HL-60/S4 treated with phorbol 12-myristate 13-acetate at 8.2 ng/mL for 4 days and 3 days (cell line): ENCODE data around the gene SCCPDH.

Experiments used
- in situ Hi-C: fragments of 300-500 bp; cut with MboI; formaldehyde crosslinking; loops from 2 replicates; pipeline ENCODE4 v1.15.0; 2022; ENCODE audit warnings: low sequenced_read_pairs

SCCPDH gene

DNA sequence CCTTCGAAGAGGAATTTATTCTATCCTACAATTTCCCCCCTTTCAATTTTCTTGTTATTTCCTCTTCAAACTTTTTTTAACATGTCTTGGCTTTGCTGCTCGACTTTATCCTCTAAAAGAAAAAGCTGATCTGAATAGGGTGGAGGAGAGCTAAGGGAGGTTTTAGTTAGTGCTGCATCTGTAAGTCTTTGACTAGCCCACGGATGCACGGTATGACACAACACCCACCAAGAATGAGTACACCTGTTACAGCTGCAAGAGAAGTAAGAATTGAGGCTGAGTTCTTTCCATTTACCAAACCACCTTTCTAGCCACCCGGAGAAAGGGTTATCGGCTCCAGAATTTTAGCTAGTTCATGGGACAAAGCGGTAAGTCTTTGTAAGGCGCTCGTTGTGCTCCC, 23.8 kb downstream of the SCCPDH start:
- in situ Hi-C loops: no loop called here

DNA sequence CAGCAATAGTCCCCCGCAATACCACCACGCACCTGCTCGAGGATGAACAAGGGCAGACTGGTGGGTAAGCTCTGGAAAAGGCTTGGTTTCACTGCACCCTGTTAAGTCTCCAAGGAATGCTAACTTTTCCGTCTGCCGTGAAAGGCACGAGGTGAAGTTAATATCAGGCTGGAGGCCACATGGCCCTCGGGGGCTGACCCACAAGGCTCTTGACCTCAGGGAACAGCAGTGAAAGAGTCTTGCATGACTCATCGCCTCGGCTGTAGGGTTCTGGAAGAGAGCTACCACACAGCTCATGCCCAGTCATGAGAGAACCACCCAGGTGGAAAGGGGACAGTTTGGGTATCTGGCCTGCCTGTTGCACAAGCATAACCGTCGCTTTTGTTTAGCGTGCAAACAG, 24.7 kb downstream of the SCCPDH start:
- in situ Hi-C loops: no loop called here

DNA sequence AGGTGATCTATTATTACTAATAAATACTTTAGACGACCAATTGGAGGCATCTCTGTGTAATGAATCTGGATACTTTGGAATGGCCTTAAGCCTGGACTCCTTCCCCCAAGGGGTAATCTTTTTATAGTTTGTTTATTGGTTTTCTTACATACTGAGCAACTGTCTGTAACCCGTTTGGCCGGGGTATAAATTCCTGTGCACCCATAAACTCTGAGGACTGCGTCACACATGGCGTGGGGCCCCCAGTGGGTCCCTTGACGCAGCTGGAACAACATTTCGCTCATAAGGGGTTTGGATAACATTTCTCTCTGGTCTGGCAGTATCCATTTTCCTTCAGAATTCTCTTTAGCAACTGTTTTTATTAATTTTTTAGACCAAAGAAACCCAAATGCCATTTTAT, 26.5 kb downstream of the SCCPDH start:
- in situ Hi-C loops: no loop called here

DNA sequence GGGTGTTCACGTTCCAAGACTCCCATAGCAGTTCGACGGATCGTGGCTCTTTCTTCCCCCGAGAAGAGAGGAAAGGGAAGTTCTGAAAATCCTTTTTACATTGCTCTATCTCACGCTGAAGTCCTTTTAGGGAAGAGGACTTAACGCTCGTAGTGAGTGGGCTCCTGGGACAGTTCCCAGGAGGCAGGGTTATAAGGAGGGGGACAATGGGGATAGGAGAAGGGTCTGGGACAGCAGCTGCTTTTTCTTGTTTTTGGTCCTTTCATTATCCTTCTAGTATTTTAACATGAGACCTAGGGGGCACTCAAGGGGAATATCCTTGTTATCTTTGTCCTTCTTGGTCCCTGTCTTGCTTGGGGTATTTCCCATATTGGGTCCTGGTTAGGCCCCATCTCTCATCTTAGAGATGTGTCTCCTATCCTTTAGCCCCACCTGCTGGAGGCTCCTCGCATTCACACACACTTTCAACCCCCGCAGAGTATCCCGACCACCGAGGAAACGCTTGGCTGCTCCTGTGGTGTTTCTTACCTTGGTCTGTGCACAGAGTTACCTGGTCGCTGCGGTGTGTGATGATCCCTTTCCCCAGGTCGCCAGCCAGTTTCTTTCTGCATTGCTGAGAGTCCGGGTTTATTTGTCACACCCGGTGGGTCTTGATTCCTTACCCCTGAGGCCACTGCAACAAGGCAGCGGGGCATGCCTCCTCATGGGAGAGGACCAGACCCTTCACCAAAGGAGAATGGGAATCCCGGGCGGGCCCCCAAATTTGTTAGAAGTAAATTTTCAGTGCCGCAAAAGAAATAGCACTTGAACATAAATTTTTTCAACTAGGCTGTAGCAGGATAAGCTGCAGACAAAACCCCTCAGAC, 29.7 kb downstream of the SCCPDH start:
- in situ Hi-C loops: no loop called here

DNA sequence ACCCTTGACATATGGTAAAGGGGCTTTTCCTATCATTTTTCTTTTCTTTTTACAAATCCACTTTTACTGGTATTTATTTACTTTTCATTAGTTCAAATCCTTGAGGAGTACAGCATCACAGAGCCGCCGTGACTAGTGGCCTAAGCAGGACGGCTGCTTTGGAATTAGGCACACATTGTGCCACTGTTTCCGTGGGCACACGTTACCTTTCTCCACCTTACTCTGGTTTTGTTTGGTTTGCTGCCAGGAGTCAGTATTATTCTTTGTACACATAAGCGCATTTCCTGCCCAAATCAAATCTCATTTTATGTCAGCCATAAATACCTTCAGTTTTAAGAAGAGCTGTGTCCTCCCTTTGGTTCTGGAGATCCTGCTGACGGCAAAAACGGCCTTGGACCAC, 31.2 kb downstream of the SCCPDH start:
- in situ Hi-C loops: no loop called here

DNA sequence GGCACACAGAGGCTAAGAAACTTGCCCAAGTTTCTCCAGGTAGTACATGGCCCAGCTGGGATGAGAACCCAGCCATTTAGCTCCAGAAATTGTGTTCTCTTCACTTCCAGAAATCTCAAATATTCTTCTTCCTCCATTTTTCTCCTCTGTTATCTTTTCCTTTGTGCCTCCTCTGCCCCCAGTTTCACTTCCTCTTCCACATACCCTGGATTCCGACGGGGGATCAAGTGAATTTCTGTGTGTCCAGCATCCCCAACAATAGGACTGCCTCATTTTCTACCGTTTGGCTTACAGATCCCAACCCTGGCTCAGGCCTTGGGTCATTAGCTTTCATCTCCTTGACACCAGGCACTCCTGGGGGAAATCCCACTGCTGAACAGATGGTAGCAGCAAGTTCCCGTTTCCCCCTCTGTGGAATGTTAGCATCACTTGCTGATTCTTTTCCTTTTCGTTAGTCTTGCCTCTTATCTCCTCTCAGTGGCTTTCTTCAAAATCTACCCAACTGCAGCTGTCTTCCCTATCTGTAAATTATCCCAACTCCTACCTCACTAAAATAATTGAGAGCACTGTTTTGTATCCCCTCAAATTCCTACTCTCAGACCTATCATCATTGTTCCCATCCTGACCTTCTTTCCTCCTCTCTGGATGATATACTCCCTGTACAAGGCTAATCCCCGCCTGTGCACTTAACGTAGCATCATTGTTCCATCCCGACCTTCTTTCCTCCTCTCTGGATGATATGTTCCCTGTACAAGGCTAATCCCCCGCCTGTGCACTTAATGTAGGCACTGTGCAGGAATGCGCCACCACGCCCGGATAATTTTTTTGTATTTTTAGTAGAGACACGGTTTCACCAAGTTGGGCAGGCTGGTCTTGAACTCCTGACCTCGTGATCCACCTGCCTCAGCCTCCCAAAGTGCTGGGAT, 36.5 kb downstream of the SCCPDH start:
- in situ Hi-C loops: no loop called here

DNA sequence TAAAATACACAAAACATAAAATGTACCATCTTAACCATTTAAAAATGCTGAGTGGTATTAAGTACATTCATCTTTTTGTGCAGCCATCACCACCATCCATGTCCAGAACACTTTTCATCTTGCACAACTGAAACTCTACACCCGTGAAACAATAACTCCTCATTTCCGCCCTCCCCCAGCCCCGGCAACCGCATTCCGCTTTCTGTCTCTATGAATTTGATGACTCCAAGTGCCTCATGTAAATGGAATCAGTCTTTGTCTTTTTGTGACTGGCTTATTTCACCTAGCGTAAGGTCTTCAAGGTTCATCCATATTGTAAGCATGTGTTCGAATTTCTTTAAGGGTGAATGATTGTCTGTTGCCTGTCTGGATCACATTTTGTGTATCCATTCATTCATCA, 37.2 kb downstream of the SCCPDH start:
- in situ Hi-C loops: no loop called here

DNA sequence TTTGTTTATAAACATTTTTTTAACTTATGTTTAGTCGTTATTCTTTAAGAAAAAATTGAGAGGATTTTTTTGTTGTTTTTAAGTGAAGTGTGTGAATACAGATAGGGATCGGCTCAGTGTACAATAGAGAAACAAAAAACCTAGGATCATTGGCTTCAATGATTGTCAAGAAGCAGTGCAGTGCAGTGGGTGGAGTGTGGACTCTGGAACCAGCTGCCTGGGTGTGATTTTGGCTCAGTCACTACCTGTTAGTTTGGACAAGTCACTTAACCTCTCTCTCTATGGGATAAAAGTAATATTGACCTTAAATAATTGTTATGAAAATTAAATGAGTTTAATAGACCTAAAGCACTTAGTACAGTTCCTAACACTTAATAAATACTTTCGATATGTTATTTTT, 41.3 kb downstream of the SCCPDH start:
- in situ Hi-C loops: no loop called here

DNA sequence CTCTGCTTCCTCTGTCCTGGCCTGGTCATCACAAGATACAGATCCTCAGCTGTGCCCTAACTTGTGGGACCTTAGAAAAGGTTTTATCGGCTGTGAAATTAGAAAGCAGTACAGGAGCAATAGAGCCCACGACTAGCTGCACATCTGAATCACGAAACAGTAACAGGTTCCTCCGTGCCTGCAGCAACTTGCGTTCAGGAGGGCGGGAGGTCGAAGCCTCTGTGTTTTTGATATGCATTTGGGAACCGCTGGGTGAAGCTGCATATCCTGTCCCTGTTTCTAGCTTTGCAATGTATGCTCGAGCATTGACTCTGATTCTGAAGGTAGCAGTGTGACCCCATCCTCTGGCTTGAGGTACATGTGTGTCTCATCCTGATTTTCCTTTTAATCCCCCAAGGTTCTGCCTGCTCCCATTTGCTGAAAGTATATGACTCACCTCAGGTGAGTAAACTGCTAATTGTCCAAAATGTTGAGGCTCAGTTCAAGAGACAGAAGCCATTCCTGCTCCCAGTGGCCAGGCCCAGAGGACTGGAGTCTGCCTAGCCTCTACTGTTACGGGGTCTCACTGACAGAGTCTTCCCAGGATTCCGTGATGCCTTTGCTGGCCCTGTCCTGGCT, 44.3 kb downstream of the SCCPDH start:
- in situ Hi-C loops: no loop called here

DNA sequence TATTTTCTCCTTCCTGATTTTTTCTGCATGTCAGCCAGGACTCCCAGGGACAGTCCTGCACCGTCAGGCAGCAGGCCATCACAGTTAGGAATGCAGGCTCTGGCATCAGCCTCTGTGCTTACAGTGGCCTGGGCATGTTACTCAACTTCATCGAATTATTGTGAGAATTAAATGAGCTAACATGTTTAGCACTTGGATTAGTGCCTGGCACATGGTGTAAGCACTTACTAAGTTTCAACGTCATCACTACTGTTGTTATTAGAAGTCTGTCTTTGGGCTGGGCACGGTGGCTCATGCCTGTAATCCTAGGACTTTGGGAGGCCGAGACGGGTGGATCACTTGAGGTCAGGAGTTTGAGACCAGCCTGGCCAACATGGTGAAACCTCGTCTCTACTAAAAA, 45.1 kb downstream of the SCCPDH start:
- in situ Hi-C loops: no loop called here

DNA sequence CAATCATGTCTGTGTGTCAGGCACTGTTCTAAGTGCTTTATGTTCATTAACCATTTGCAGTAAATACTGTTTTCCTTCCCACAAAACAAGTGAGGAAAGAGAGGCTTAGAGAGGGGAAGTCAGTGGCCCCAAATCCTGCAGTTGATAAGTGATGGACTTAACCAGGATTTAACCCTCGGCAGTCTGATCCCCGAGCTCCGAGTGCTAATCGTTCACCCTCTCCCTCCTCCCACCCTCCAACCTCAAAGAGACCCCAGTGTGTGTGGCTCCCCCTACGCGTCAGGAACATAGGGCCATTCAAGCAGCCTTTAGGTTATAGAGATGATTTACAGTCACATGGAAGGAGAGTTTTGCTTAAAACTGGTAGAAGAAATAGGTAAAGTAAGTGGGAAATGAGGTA, 47.2 kb downstream of the SCCPDH start:
- in situ Hi-C loops: no loop called here

DNA sequence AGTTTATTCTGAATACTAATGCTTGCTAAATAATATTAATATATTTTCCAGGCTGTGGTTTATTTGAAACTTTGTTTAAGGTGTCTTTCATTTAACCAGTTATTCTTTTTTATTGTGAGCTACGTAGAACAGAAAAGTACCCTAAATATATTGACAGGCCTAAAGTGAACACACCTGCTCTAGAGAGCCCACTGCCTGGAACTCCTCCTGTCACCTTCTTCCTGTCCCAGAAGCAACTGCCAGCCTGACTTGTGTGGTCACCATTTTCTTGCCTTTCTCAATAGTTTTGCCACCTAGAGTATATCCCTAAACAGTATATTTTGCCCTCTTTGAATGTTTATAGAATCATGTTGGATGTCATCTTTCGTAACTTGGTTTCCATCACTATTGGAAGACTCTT, 48.5 kb downstream of the SCCPDH start:
- in situ Hi-C loops: no loop called here

DNA sequence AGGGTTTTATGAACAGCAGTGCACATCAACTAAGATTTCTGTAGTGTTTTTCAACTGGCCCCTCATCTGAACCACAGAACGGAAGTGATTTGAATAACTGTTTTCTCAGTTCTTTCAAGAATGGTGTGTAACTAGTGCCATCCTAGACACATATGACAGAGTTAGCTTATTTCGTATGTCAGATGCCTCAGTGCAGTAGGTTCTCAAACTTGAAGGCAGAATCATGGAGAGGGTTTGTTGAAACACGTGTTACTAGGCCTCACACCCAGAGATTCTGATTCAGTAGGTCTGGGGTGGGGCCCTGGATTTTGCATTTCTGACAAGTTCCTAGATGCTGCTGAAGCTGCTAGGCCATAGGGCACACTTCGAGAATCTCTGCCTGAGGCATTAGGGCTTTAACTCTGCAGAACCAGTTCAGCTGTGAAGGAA, 49.0 kb downstream of the SCCPDH start:
- in situ Hi-C loops: no loop called here

DNA sequence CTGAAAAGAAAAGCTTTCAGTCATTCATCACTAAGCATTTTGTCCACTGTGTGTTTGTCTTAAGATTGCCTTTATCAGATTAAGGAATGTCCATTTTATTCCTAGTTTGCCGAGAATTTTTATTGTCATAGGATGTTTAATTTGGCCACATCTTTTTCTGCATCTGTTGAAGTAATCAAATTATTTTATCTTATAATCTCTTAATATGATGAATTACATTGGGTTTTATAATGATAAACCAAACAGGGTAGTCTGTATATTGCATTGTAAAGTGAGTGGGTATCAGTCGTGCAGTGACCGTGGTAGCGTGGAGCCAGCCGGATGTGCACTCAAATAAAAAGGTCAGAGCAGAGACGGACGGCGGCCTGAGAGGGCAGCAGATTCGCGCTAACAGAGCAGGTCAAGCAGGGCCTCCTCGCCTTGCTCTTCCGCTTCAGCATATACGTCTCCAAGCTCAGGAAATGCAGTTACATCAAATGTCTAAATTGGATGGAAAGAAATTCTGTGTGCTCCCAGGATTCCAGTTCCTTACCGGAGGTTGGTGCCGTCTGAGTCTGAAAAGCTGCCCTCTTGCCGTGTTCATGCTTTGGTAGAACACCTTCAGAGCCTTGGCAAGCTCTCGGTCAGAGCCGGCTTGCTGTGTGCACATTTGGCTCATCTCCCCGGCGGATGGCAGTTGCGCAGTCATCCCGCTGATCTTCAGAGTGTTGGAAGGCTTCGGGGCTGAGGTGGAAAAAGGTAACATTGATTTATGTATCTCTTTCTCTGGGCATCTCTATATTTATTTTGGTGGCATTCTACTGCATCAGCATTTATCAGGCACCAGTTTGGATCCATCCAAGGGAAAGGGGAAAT, 51.5 kb downstream of the SCCPDH start:
- in situ Hi-C loops: no loop called here

DNA sequence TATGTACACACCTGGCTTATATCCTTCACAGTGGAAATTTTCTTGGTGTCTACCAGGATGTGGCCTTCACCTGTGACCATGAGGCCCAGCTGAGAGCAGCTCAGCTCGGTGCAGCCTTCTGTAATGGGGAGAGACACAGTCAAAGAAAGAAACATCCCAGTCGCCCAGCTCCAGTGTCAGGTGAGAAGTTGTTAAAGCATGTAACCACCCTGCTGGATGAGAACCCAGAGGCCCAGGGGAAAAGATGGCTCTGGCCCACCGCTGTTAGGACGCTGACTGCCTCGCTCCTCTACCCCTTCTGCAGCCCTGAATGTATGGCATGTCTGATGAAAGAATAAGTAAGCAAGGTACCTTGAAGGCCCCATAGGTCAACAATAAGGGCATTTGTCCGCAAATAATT, 52.7 kb downstream of the SCCPDH start:
- in situ Hi-C loops: no loop called here

DNA sequence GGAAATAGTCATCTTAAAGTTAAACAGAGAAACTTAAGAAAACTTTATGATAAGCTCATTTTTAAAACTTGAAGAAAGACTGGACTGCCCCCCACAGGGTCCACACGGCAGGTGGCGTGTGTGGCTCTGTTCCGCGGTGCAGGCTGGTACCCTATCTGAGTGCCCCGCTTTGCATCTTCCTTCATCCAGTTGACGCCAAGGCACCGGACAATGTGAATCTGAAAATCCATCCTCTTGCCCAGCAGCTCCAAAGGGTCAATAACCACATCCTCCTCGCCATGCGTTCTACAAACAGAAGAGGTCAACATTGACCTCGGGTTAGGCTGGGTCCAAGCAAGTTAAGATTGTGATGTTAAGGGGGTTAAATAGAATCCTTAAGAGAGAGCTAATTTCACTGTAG, 54.5 kb downstream of the SCCPDH start:
- in situ Hi-C loops: no loop called here

DNA sequence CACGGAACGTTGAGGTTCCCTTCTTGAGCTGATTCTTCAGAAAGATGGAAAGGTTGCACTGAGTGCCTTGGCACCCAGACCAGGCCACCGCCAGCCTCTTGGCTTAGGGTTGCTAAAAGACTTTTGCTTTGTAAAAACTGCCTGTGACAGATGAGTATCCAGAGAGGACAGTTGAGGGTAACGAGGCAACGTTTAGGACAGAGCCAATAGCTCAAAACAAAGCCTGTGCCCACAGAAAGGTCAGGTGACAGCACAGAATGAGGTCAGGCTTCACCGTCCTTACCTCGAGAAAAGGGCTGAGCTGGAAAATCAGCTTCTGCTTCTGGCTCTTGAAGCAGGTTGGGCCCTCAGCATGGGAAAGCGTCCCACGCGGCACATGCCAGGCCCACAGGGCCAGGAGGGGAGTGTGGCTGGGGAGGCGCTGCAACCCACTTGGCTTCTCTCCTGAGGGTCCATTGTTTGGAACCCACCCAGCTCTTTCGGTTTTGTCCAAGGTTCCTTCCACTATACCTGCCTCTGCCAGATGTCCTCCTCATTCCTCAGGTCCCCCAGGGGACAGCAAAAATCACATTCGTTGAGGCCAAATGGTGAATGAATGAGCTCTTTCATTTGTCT, 55.5 kb downstream of the SCCPDH start:
- in situ Hi-C loops: no loop called here

DNA sequence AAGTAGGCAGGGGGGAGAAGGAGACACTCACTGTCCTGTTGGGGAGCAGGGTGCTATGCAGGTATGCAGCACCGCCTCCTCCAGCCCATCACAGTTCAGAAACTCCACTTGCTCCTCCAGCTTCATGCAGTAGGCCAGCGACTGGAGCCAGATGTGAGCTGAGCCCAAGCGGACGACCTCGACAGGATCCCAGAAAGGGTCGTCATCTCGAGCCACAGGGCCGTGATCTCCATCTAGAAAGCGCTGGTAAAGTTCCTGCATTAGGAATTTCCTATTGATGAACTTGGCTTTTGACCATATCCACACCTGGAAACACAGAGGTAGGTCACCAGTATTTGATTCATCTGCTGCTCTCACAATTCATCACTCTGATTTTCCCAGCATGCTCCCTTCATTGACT, 56.1 kb downstream of the SCCPDH start:
- in situ Hi-C loops: no loop called here

DNA sequence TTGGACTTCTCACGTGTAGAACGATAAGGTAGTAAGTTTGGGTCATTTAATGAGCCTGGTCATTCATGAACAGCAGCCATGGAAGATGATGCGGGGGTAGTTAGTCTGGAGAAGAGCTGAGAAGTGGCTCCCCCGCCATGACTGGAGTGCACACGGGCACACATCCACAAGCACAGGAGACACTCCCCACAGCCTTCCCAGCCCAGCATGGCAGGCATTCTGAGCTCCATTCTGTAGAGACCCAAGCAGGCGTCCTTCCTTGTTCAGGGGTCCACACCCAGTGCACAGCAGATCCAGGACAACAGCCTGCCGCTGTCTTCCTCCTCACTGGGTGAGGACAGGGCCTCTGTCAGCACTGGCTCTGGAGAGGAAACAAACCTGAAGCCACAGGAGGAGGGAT, 57.0 kb downstream of the SCCPDH start:
- in situ Hi-C loops: no loop called here
